ENCODE results near the gene TNFRSF4. TPM values are rescaled to one million over a fixed set of nuclear protein-coding genes. Genes with fewer than 3 reads are reported as not detected.

TNFRSF4 gene
- total RNA-seq, 1 donor from 2014 or later: 441 TPM

- peak; percentile 61 for DNase-seq (ENCODE audit: low spot score)
- Mint-ChIP-seq H3K4me3 (ENCODE audit: low read depth) (no peak within 1 kb of the TSS), H3K36me3 (ENCODE audit: low read depth) (no peaks in the 10 kb centered on the region), H3K27ac (no peak within 1 kb of the TSS), H3K9me3 (no peaks in the 10 kb centered on the region), H3K27me3 (ENCODE audit: low read depth) (peaks cover 22% of the 10 kb centered on the region), H3K4me1 (ENCODE audit: low read depth) (peaks cover 5% of the 10 kb centered on the region)
- intact Hi-C loops (cut with micrococcal nuclease): no loop called here
Observed at GRCh38 chr1:1173793-1174415, 40.0 kb downstream of the TNFRSF4 start, which contains the start of gene TTLL10. Gene TTLL10, plus strand, starts transcription at chr1:1173880. Its CDS starts 5,336 bp downstream, at chr1:1179216.

GRCh38 chr1:1173061-1173792 lies 40.7 kb downstream of the TNFRSF4 start:
- H3K4me1 Mint-ChIP-seq (ENCODE audit: low read depth): peaks cover 5% of the 10 kb centered on the region
- no peak for DNase-seq (ENCODE audit: low spot score)
- no peaks in the 10 kb centered on the region for H3K36me3 Mint-ChIP-seq (ENCODE audit: low read depth)
- intact Hi-C loops (cut with micrococcal nuclease): no loop called here
- no peak overlapping the region for H3K4me3 Mint-ChIP-seq (ENCODE audit: low read depth)
- H3K27ac Mint-ChIP-seq: no peak overlapping the region
- H3K9me3 Mint-ChIP-seq: no peaks in the 10 kb centered on the region
- H3K27me3 Mint-ChIP-seq (ENCODE audit: low read depth): peaks cover 22% of the 10 kb centered on the region

GRCh38 chr1:1171546-1172340 lies 42.2 kb downstream of the TNFRSF4 start:
- intact Hi-C loops (cut with micrococcal nuclease): no loop called here
- peaks cover 19% of the 10 kb centered on the region for H3K27me3 Mint-ChIP-seq (ENCODE audit: low read depth)
- no peaks in the 10 kb centered on the region for H3K36me3 Mint-ChIP-seq (ENCODE audit: low read depth)
- no peak for DNase-seq (ENCODE audit: low spot score)
- H3K4me3 Mint-ChIP-seq (ENCODE audit: low read depth): no peak overlapping the region
- H3K9me3 Mint-ChIP-seq: no peaks in the 10 kb centered on the region
- H3K27ac Mint-ChIP-seq: no peak overlapping the region
- peaks cover 5% of the 10 kb centered on the region for H3K4me1 Mint-ChIP-seq (ENCODE audit: low read depth)

GRCh38 chr1:1171161-1171545 lies 42.8 kb downstream of the TNFRSF4 start:
- peaks cover 18% of the 10 kb centered on the region for H3K27me3 Mint-ChIP-seq (ENCODE audit: low read depth)
- no peaks in the 10 kb centered on the region for H3K36me3 Mint-ChIP-seq (ENCODE audit: low read depth)
- no peaks in the 10 kb centered on the region for H3K9me3 Mint-ChIP-seq
- no peak for DNase-seq (ENCODE audit: low spot score)
- H3K27ac Mint-ChIP-seq: no peak overlapping the region
- H3K4me1 Mint-ChIP-seq (ENCODE audit: low read depth): peaks cover 5% of the 10 kb centered on the region
- intact Hi-C loops (cut with micrococcal nuclease): no loop called here
- H3K4me3 Mint-ChIP-seq (ENCODE audit: low read depth): no peak overlapping the region

GRCh38 chr1:1170215-1171091 lies 43.5 kb downstream of the TNFRSF4 start:
- peaks cover 5% of the 10 kb centered on the region for H3K4me1 Mint-ChIP-seq (ENCODE audit: low read depth)
- H3K27ac Mint-ChIP-seq: no peak overlapping the region
- no peaks in the 10 kb centered on the region for H3K9me3 Mint-ChIP-seq
- peaks cover 17% of the 10 kb centered on the region for H3K27me3 Mint-ChIP-seq (ENCODE audit: low read depth)
- intact Hi-C loops (cut with micrococcal nuclease): no loop called here
- no peak for DNase-seq (ENCODE audit: low spot score)
- H3K36me3 Mint-ChIP-seq (ENCODE audit: low read depth): no peaks in the 10 kb centered on the region
- no peak overlapping the region for H3K4me3 Mint-ChIP-seq (ENCODE audit: low read depth)

- DNase-seq (ENCODE audit: low spot score): no peak
- Mint-ChIP-seq H3K27me3 (ENCODE audit: low read depth) (peaks cover 13% of the 10 kb centered on the region), H3K36me3 (ENCODE audit: low read depth) (no peaks in the 10 kb centered on the region), H3K9me3 (no peaks in the 10 kb centered on the region), H3K4me3 (ENCODE audit: low read depth) (no peak overlapping the region), H3K4me1 (ENCODE audit: low read depth) (peaks cover 5% of the 10 kb centered on the region), H3K27ac (no peak overlapping the region)
- intact Hi-C loops (cut with micrococcal nuclease): no loop called here
Observed at GRCh38 chr1:1169429-1170214, 44.3 kb downstream of the TNFRSF4 start.

GRCh38 chr1:1168451-1169411 lies 45.2 kb downstream of the TNFRSF4 start:
- DNase-seq (ENCODE audit: low spot score): no peak
- Mint-ChIP-seq H3K36me3 (ENCODE audit: low read depth) (no peaks in the 10 kb centered on the region), H3K4me1 (ENCODE audit: low read depth) (peaks cover 5% of the 10 kb centered on the region), H3K27me3 (ENCODE audit: low read depth) (peaks cover 7% of the 10 kb centered on the region), H3K4me3 (ENCODE audit: low read depth) (no peak overlapping the region), H3K9me3 (no peaks in the 10 kb centered on the region), H3K27ac (no peak overlapping the region)
- intact Hi-C loops (cut with micrococcal nuclease): no loop called here

- peaks cover 5% of the 10 kb centered on the region for H3K4me1 Mint-ChIP-seq (ENCODE audit: low read depth)
- DNase-seq (ENCODE audit: low spot score): no peak
Observed at GRCh38 chr1:1167841-1168450, 46.0 kb downstream of the TNFRSF4 start.

GRCh38 chr1:1167398-1167821 lies 46.5 kb downstream of the TNFRSF4 start:
- Mint-ChIP-seq H3K4me3 (ENCODE audit: low read depth) (no peak overlapping the region), H3K27ac (no peak overlapping the region), H3K27me3 (ENCODE audit: low read depth) (peaks cover 6% of the 10 kb centered on the region), H3K4me1 (ENCODE audit: low read depth) (peaks cover 5% of the 10 kb centered on the region), H3K9me3 (no peaks in the 10 kb centered on the region), H3K36me3 (ENCODE audit: low read depth) (no peaks in the 10 kb centered on the region)
- DNase-seq (ENCODE audit: low spot score): no peak
- intact Hi-C loops (cut with micrococcal nuclease): no loop called here

More at GRCh38 chr1:1167841-1168450, 46.0 kb downstream of the TNFRSF4 start:
- no peak overlapping the region for H3K27ac Mint-ChIP-seq
- peaks cover 7% of the 10 kb centered on the region for H3K27me3 Mint-ChIP-seq (ENCODE audit: low read depth)
- no peaks in the 10 kb centered on the region for H3K9me3 Mint-ChIP-seq
- no peaks in the 10 kb centered on the region for H3K36me3 Mint-ChIP-seq (ENCODE audit: low read depth)
- no peak overlapping the region for H3K4me3 Mint-ChIP-seq (ENCODE audit: low read depth)
- intact Hi-C loops (cut with micrococcal nuclease): no loop called here

GRCh38 chr1:1166642-1167397 lies 47.1 kb downstream of the TNFRSF4 start:
- intact Hi-C loops (cut with micrococcal nuclease): no loop called here
- no peak for DNase-seq (ENCODE audit: low spot score)
- Mint-ChIP-seq H3K27me3 (ENCODE audit: low read depth) (peaks cover 3% of the 10 kb centered on the region), H3K4me3 (ENCODE audit: low read depth) (no peak overlapping the region), H3K27ac (no peak overlapping the region), H3K36me3 (ENCODE audit: low read depth) (no peaks in the 10 kb centered on the region), H3K4me1 (ENCODE audit: low read depth) (peaks cover 2% of the 10 kb centered on the region), H3K9me3 (no peaks in the 10 kb centered on the region)

Data from activated T-helper 2 cell treated with anti-CD3 and anti-CD28 coated beads, Interferon-gamma antibody, Interleukin-2, Interleukin-4, amounts not matched to agents 10 μg/mL and 5 μg/mL and 100 μg/mL, durations not matched to agents 14 hours and 24 hours and 36 hours (primary cell).